ENCODE data around the gene SKAP2.

GRCh38 chr7:26891400-26892350, 27.3 kb upstream of the SKAP2 start:
- TF ChIP-seq YY1 (IDR thresholded peaks at IDR 0.05; ENCODE audit: low read depth) (no peak), REST (IDR thresholded peaks at IDR 0.05; ENCODE audit: low read depth, low read length) (no peak), CTCF (IDR thresholded peaks at IDR 0.05) (no peak)
